GM18907 (cell line): Measurements from ENCODE around the gene PRR36.
"Not testable (repeated sequence)": the region's sequence is repeated elsewhere in the genome, so short reads cannot be mapped to it uniquely, and the experiment has no call there.

ENCODE experiments used
- ATAC-seq: cut with Tn5 transposase; IDR thresholded peaks from one replicate; pipeline ENCODE4 v1.9.1; 2021; ENCODE audit warnings: mild to moderate bottlenecking, moderate library complexity; ENCODE audit not compliant: unreplicated experiment

Gene PRR36

GRCh38 chr19:7900401-7900870 lies 26.2 kb upstream of the PRR36 start:
- no peak for ATAC-seq

DNA sequence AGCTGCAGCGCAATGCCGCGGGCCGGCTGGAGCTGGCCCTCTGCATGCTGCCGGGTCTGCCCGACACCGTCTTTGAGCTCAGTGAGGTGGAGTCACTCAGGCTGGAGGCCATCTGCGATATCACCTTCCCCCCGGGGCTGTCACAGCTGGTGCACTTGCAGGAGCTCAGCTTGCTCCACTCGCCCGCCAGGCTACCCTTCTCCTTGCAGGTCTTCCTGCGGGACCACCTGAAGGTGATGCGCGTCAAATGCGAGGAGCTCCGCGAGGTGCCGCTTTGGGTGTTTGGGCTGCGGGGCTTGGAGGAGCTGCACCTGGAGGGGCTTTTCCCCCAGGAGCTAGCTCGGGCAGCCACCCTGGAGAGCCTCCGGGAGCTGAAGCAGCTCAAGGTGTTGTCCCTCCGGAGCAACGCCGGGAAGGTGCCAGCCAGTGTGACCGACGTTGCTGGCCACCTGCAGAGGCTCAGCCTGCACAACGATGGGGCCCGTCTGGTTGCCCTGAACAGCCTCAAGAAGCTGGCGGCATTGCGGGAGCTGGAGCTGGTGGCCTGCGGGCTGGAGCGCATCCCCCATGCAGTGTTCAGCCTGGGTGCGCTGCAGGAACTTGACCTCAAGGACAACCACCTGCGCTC lies 25.7 kb upstream of the PRR36 start:
- ATAC-seq = no peak

DNA sequence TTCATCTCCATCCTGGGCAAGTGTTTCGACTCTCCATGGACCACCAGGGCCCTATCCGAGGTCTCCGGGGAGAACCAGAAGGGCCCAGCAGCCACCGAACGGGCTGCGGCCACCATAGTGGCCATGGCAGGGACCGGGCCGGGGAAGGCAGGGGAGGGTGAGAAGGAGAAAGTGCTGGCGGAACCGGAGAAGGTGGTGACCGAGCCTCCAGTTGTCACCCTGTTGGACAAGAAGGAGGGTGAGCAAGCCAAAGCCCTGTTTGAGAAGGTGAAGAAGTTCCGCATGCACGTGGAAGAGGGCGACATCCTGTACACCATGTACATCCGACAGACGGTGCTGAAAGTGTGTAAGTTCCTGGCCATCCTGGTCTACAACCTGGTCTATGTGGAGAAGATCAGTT lies 24.8 kb upstream of the PRR36 start:
- no peak for ATAC-seq

DNA sequence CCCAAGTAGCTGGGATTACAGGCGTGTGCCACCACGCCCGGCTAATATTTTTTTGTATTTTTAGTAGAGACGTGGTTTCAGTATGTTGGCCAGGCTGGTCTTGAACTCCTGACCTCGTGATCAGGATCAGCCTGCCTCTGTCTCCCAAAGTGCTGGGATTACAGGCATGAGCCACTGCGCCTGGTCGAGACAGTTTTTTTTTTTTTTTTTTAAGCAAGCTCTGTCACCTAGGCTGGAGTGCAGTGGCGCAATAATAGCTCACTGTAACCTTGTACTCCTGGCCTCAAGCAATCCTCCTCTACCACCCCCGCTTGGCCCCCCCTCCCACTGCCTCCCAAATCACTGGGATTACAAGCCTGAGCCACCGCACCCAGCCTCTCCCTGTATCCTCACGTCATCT lies 23.1 kb upstream of the PRR36 start:
- ATAC-seq = no peak

DNA sequence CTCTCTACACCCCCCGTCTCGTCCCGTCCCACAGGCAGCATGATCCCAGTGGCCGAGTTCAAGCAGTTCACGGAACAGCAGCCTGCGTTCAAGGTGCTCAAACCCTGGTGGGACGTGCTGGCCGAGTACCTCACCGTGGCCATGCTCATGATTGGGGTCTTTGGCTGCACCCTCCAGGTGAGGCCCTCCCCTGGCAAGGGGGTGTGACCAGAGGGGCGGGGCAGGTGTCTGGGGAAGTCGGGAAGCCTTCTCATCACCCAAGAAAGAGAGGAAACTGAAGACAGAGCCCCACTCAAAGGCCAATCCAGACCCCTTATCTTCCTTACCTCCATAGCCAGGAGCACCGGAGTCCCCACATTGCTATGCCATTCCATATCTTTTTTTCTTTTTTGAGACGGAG lies 21.4 kb upstream of the PRR36 start:
- ATAC-seq = no peak

DNA sequence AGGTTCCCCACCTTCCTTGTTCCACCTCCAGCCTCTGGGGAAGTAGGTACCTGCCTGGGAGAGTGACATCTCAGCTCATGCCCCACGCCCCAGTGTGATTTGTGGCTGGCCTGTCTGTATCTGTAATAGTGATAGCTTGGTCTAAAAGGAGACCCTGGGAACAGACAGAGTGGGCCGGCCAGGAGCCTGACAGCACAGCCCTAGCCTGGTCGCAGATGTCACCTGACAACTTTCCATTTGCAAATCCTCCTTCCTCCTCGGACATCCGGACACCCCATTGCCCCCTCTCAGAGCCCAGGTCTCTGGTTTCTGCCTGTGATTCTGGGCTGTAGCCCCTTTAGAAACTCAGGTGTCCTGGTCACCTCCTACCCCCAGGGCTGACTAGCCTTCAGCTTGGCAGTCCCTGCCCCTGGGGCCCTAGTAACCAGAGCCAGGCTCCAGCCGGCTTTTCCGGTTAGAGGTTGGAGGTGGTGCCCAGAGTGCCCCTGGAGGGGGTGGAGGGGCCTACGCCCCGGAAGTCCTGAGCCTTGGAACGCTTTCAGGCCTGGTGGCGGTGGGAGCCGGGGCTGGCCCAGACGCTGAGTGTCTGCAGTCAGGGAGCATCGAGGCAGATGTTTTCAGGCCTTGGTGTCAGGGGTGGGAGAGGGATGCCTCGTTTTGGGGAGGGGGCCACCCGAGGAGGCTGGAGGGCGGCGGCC lies 20.6 kb upstream of the PRR36 start:
- no peak for ATAC-seq

DNA sequence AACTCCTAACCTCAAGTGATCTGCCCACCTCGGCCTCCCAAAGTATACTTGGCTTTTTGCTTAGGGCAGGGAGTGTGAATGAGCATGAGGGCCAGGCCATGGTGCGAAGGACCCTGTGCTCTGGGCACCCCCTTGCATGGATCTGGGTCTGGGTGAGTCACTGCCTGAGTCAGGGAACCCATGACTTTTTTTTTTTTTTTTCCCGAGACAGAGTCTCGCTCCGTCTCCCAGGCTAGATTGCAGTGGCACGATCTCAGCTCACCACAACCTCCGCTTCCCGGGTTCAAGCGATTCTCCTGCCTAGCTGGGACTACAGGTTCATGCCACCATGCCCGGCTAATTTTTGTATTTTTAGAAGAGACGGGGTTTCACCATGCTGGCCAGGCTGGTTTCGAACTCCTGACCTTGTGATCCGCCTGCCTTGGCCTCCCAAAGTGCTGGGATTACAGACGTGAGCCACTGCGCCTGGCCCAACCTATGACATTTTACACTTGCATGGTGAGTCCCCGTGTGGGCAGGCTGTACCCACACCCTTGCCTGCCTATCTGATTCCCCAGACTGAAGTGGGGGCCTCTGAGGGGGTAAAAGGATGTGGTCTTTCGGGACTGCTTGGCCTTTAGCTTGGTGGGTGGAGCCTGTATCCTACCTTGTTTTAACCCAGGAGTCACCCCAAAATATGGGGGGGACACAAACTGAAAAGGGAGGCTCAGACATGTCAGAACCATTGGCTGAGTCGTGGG lies 19.3 kb upstream of the PRR36 start:
- not testable (repeated sequence) for ATAC-seq

GRCh38 chr19:7888826-7889217 lies 14.6 kb upstream of the PRR36 start:
- no peak for ATAC-seq

GRCh38 chr19:7888145-7888825 lies 14.1 kb upstream of the PRR36 start, which contains the start of gene LRRC8E:
TSS of gene LRRC8E (plus strand) at chr19:7888510. CDS start at chr19:7895604, 7,094 bp downstream.
- no peak for ATAC-seq

DNA sequence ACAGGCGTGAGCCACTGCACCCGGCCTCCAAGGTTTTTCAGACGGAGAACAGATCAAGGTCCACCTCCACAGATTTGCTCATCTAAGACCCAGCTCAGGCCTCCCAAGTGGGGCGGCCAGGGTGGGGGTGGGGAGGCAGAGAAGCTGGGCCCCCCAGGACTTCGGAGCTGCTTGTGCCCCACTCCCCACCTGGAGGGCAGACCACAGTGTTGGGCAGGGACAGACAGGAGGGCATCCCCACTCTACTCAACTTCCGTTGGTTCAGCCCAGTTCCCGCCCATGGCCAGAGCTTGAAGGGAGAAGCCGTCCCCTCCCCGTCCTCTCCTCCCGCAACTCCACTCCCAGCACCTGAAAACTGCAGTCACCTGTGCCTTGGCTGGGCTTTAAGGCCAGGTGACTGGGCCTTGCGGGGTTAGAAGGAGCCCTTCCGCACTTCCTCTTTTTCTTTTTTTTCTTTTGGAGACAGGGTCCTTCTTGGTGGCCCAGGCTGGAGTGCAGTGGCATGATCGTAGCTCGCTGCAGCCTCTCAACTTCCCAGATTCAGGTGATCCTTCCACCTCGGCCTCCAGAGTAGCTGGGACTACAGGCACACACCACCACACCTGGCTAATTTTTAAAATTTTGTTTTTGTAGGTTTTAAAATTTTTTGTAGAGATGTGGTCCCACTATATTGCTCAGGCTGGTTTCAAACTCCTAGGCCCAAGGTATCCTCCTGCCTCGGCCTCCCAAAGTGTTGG lies 13.4 kb upstream of the PRR36 start:
- no peak for ATAC-seq

DNA sequence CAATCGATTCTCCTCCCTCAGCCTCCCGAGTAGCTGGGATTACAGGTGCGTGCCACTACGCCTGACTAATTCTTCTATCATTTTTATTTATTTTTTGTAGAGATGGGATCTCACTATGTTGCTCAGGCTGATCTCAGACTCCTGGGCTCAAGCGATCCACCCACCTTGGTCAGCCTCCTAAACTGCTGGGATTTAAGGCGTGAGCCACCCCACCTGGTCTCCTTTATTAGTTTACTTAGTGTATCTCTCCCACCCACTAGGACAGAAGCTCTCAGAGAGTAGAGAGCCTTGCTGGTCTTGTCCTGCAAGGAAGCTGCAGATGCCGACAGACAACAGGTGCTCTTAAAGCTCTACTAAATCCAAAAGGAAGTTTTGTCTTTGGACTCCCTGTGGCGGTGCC lies 11.6 kb upstream of the PRR36 start:
- ATAC-seq = no peak

GRCh38 chr19:7883796-7884570 lies 9.8 kb upstream of the PRR36 start:
- ATAC-seq = no peak

DNA sequence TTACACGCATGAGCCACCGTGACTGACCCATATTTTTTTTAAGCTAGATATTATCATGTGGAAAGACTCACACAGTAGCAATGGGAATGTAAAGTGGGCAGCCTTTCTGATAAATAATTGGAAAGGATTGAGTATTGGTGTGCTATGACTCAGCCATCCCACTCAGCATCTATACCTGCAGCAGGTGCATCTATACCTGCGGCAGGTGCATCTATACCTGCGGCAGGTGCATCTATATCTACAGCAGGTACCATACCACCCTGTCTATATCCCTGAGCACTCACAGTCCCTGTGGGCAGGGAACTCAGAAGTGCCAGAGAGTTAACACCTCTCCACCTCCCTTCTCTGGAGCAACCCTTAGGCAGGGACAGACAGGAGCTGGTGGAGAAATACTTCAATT lies 8.9 kb upstream of the PRR36 start:
- ATAC-seq = no peak

GRCh38 chr19:7881910-7882309 lies 7.7 kb upstream of the PRR36 start:
- ATAC-seq = no peak

- ATAC-seq = no peak
These were observed 5.6 kb upstream of the PRR36 start for GRCh38 chr19:7879836-7880235.

- no peak for ATAC-seq
These were observed 5.1 kb upstream of the PRR36 start for GRCh38 chr19:7879111-7879807.

DNA sequence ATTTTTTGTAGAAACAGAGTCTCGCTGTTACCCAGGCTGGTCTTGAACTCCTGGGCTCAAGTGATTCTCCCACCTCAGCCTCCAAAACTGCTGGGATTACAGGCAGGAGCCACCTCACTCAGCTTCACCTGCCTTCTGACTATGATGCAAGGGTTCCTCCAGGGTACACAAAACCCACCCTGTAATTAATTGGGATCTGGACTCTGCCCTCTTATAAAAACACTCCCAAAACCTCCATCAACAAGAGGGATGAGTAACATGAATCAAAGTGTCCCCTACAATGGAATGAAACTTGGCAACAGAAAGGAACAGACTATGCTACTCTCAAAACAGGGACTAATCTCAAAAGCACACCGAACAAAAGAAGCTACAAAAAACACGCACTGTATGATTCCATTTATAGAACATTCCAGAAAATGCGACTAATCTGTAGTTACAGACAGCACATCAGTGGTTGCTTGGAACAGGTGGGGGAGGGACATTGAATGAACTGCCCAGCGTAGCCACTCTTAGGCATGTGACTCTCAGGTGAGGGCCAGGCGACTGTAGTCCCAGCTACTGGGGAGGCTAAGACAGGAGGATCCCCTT lies 3.2 kb upstream of the PRR36 start:
- ATAC-seq = no peak

GRCh38 chr19:7874897-7875273 lies 695 bp upstream of the PRR36 start:
- ATAC-seq = no peak
